IPS-11a (cell line): Measurements from ENCODE around the gene HAPLN3.

Source experiments
- H3K4me3 ChIP-seq: one replicate; pipeline ENCODE4 v1.5.1; 2013; ENCODE audit warnings: low read depth, low read length, control low read depth

The HAPLN3 gene

GRCh38 chr15:88897142-88897455, 1.8 kb upstream of the HAPLN3 start:
- H3K4me3 ChIP-seq: no peak overlapping the region

DNA sequence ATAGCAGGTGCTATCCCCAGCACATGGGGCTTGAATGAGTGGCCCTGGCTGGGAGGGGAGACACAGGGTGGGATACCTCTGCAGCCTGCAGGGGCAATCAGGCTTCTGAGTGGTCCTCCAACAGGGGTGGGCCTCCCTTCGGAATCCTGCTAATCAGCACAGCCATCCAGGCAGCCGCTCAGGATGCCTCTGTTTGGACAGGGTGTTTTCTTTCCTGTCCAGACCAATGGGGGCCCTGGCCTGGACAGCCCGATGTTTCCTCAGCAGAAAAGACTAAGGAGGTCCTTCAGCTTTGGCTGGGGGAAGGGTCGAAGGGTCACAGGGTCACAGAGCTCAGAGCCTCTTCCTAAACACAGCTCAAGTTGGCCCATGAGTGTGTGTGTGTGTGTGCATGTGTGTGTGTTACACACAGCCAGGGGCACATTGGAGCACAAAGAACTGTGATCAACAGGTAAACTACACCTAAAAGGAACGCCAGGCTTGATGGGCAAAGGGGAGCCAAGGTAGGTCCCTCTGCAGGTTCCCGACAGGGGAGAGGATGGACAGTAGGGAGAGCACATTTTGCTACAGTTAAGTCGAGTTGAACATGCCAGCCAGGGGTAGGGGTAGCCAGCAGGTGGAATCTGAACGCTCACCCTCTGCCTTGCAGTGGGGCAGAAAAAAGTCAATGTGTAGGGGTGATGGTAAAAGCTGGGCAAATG, 1.1 kb upstream of the HAPLN3 start:
- no peak overlapping the region for H3K4me3 ChIP-seq

GRCh38 chr15:88894348-88894818, 961 bp downstream of the HAPLN3 start:
- peak overlapping the region; percentile 56 for H3K4me3 ChIP-seq

- H3K4me3 ChIP-seq: no peak overlapping the region
Measured at GRCh38 chr15:88891540-88892254, 3.6 kb downstream of the HAPLN3 start.

- no peak overlapping the region for H3K4me3 ChIP-seq
Measured at GRCh38 chr15:88890495-88890894, 4.8 kb downstream of the HAPLN3 start.

DNA sequence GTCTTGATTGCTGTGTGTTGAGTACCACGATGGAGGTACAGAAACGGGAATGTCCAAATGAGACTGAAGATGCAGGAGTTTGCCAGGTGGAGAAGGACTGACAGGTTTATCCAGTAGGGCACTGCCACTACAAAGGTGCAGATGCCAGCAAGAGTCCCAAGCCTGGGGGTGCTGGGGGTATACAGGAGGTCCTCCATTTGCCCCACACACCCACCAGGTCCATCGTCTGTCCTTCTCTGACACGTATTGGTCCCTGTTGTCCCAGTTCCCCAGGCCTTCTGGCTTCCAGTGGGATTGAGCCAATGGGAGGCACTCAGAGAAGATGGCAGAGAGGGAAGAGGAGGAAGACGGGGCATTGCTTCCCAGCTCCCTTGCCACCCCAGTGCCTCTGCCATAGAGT, 6.6 kb downstream of the HAPLN3 start:
- no peak overlapping the region for H3K4me3 ChIP-seq

- no peak overlapping the region for H3K4me3 ChIP-seq
Measured at GRCh38 chr15:88887068-88887580, 8.2 kb downstream of the HAPLN3 start.

DNA sequence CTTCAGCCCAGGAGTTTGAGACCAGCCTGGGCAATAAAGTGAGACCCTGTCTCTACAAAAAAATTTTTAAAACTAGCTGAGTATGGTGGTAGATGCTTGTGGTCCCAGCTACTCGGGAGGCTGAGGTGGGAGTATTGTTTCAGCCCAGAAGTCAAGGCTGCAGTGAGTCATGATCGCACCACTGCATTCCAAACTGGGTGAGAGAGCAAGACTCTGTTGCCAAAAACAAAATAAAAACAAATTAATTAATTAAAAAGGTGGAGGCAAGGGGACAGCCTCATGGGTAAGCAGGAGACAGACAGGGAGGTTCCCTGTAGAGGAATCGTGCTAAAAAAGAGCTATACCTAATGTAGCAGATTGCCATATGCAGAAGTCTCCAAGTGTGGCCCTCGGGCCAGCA, 12.6 kb downstream of the HAPLN3 start:
- H3K4me3 ChIP-seq: no peak overlapping the region

GRCh38 chr15:88881775-88882174, 13.6 kb downstream of the HAPLN3 start:
- H3K4me3 ChIP-seq: no peak overlapping the region

- no peak overlapping the region for H3K4me3 ChIP-seq
Measured at GRCh38 chr15:88880944-88881740, 14.2 kb downstream of the HAPLN3 start.

DNA sequence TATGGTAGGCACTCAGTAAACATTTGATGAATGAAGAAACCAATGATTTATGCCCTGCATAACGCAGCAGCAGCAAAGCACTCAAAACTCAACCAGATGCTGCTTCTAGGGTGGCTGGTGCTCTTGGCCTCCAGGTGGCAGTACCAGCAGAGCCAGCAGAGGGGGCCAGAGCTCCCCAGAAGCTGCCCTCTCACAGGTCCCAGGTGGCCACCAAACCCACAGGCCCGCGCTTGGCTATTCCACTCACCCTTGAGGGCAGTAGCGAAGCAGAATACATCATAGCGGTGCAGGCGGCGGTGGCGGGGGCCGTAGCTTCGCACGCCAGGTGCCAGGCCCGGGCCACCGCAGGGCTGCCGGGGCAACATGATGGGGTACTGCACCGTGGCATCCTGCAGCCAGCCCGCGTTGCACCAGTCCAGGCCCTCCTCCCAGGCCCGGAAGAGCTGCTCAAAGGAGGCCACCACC, 16.6 kb downstream of the HAPLN3 start:
- no peak overlapping the region for H3K4me3 ChIP-seq

GRCh38 chr15:88877906-88878305, 17.4 kb downstream of the HAPLN3 start:
- H3K4me3 ChIP-seq: no peak overlapping the region

- no peak overlapping the region for H3K4me3 ChIP-seq
Measured at GRCh38 chr15:88877415-88877814, 17.9 kb downstream of the HAPLN3 start.

- no peak overlapping the region for H3K4me3 ChIP-seq
Measured at GRCh38 chr15:88876573-88876972, 18.8 kb downstream of the HAPLN3 start.

DNA sequence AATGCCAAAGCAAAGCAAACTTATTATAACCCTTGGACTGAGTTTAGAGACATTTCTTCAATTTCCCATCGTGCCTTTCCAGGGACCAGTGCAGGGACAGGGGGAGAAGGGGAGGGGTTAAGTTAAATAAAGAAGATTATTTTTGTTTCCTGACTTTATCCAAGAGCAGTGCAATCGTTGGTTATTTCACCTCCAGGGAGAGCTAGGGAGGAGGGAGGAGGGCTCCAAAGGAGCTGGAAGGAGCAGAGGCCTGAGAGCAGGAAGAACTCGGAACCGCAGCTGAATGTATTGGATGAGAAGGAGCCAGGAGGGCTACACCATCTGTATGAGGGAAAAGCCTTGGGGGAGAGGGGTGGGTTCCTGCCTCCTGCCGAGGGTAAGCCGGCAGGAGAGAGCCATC, 20.7 kb downstream of the HAPLN3 start:
- no peak overlapping the region for H3K4me3 ChIP-seq

DNA sequence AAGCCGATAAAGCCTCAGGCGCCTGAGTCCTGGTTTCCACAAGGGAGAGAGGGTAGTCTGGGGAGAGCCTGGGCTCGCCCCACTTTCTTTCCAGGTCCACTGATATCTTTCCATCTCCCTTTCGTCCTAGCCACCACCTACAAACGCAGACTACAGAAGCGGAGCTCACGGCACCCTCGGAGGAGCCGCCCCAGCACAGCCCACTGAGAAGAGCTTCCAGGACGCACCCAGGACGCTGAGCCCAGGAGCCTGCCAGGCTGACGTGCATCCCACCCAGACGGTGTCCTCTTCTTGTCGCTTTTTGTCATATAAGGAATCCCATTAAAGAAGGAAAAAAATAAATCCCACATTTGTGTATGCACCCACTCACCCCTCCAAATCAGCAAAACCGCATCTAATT, 21.1 kb downstream of the HAPLN3 start:
- no peak overlapping the region for H3K4me3 ChIP-seq

GRCh38 chr15:88873786-88874185, 21.6 kb downstream of the HAPLN3 start:
- no peak overlapping the region for H3K4me3 ChIP-seq

DNA sequence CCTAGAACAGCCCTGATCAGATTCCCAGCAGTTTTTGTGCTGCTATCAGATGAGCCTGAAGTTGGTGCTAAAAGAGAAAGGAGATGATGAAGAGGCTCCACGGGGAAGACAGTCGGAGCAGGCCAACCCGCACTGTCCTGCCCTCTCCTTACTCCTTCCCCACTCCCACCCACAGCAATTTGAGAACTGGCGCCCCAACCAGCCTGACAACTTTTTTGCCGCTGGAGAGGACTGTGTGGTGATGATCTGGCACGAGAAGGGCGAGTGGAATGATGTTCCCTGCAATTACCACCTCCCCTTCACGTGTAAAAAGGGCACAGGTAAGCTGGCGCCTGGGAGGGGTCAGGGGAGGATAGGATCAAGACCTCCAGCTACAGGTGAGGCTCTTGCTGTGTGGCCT, 22.6 kb downstream of the HAPLN3 start:
- H3K4me3 ChIP-seq: no peak overlapping the region

- H3K4me3 ChIP-seq: no peak overlapping the region
Measured at GRCh38 chr15:88872106-88872505, 23.2 kb downstream of the HAPLN3 start.

GRCh38 chr15:88871313-88871712, 24.0 kb downstream of the HAPLN3 start:
- no peak overlapping the region for H3K4me3 ChIP-seq

GRCh38 chr15:88866295-88866881, 29.0 kb downstream of the HAPLN3 start:
- H3K4me3 ChIP-seq: no peak overlapping the region
